NCI-H1105 treated with DMSO at 0.1 percent for 48 hours (cell line): ENCODE data around the gene CFAP53.

Experiments
- DNase-seq: peaks from one replicate; lab custom pipeline; 2025; lab: John Stamatoyannopoulos, UW

The CFAP53 gene

GRCh38 chr18:50287441-50288347 is 21.4 kb upstream of the CFAP53 start, which contains the start of gene CXXC1:
Gene CXXC1, minus strand, starts transcription at chr18:50287692. Its CDS starts 103 bp downstream, at chr18:50287589.
- DNase-seq, result peak; percentile 100

- no peak for DNase-seq
Observed at GRCh38 chr18:50287028-50287440, 20.7 kb upstream of the CFAP53 start.

DNA sequence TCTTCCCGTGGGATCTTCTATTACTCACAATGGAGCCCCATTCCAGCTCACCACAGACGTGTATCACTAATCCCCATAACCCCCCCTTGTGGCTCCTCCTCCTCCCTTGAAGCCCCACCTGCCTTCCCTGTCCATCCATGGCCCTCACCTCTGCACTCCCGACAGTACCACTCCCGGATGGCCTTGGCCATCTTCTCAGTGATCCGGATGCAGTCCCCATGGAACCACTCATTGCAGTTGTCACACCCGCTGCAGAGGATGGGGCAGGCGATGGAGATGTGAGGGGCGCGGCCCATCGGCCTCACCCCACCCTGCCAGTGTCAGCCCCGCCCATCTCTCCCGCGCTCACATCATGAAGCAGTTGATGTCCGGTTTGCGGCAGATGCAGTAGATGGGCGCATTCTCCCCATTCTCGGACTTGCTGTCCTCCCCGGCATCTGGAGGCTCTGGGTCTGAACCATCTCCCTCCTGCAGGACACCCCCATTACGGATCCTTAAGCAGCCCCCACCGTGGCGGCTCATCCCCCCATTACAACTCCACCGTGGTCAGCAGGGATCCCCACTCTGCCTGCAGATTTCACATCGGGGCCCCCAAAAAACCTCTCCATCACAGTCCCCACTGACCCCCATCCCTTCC is 20.2 kb upstream of the CFAP53 start:
- DNase-seq, result peak; percentile 45

- DNase-seq, result no peak
Observed at GRCh38 chr18:50285631-50286321, 19.5 kb upstream of the CFAP53 start.

DNA sequence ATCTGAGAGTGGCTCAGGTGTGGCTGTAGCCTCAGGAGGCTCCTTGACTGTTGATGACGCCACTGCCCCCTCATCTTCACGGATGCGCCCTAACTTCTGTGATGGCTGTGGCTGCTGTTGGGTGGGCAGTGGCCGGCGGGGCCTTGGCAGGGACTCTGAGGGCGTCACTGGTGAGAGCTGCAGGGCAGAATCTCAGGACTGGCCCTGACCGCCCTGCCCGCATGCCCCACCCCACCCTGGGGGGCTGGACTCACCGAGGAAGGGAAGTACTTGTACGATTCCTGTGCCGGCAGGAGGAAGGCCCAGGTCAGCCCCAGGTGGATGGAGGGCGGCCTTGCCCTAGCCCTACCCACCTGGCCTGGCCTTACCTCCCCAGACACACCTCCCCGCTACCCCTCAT is 18.8 kb upstream of the CFAP53 start:
- no peak for DNase-seq

GRCh38 chr18:50284255-50284885 is 18.1 kb upstream of the CFAP53 start:
- no peak for DNase-seq

DNA sequence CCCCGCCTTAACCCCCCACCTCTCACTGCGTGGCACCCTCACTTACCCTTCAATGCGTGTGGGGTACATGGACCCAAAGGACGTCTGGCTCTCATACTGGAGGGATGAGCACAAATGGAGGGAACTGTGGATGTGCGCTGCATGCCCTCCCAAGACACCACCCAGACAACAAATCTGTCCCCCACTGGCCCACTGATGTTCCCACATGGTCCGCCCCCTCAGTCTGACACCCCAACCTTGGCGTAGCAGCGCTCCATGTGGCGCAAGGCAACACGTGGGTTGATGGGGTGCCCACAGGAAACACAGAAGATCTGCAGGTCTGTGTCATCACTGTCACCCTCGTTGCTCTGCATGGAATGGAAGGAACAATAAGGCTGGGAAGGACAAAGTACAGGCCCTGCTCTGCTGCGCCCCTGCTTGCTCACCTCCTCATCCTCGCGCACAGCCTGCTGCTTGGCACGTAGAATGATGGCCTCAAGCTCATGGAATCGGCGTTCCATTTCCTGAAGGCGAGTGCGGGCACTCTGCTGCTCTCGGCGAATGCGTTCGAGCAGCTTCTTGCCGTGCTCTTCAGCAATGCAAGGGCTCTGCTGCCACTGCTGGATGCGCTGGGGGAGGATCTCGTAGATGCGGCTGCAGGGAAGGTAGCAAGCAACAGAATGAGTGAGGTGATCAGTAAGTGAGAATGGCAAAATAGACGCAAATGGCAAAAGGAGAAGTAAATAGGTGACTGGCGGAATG is 17.3 kb upstream of the CFAP53 start:
- no peak for DNase-seq

DNA sequence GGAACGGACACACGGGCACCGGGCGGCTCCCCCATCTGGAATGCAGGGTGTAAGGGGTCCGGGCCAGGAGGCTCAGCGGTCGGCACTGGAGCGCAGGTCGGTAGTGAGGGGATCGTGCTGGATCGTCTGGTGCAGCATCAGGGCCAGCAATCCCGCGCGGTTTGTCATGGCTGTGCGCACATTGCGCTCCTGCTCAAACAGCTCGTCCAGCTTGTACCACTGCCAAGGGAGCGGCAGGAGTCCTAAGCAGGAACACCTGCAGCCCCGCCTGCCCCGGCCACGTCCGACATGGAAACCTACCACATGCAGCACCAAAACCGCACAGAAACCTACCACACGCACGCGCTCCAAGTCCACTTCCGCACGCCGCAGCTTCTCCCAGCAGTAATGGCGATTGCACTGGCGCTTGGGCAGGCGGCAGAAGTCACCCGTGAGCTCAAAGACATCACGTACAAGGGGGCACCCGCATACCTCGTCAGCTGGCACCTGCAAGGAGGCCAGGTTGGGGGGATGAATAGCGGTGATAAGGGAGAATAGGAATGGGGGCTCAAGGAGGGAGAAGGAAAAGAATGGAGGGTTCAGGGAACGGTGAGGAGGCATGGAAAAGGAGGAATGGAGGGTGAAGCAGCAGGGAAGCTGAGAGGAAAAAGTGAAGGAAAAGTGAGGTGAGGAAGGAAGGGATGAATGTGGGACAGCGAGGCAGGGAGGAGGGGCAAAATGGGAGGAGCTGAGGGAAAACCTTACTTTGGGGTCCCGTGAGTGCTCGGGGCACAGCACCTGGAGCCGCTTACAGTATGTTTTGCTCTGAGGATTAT is 16.4 kb upstream of the CFAP53 start:
- DNase-seq, result no peak

- no peak for DNase-seq
Observed at GRCh38 chr18:50281972-50282520, 15.8 kb upstream of the CFAP53 start.

GRCh38 chr18:50281295-50281971 is 15.1 kb upstream of the CFAP53 start, which contains the start of gene MBD1:
Gene MBD1, minus strand, starts transcription at chr18:50281523. Its CDS starts 1,531 bp downstream, at chr18:50279992.
- DNase-seq, result peak; percentile 98

DNA sequence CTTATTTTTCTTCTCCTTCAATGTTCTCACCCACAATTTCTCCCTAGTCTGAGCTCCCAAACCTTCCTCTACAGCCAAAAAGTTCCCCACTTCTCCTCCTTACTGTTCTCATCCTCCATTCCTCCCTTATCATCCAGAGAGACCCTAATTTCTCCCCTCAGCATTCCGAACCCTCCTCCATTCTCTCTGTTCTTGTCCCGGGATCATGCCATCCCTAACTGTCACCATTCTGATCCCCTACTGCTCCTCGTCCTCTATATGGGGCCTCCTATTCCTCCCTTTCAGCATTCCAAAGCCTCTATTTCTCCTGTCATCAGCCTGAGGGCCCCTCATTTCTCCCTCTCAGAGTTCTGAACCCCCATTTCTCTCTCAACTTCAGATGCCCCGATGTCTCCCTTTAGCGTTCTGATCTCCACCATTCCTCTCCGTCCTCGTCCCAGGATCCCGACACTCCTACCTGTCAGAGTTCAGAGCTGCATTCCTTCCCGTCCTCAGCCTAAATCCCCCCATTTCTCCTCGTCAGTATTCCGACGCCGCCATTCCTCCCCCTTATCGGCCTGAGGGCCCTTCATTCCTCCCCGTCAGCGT is 14.5 kb upstream of the CFAP53 start:
- DNase-seq, result no peak

GRCh38 chr18:50279752-50280151 is 13.5 kb upstream of the CFAP53 start:
- no peak for DNase-seq

GRCh38 chr18:50277942-50278341 is 11.6 kb upstream of the CFAP53 start:
- DNase-seq, result no peak

GRCh38 chr18:50276452-50276851 is 10.2 kb upstream of the CFAP53 start:
- DNase-seq, result no peak

DNA sequence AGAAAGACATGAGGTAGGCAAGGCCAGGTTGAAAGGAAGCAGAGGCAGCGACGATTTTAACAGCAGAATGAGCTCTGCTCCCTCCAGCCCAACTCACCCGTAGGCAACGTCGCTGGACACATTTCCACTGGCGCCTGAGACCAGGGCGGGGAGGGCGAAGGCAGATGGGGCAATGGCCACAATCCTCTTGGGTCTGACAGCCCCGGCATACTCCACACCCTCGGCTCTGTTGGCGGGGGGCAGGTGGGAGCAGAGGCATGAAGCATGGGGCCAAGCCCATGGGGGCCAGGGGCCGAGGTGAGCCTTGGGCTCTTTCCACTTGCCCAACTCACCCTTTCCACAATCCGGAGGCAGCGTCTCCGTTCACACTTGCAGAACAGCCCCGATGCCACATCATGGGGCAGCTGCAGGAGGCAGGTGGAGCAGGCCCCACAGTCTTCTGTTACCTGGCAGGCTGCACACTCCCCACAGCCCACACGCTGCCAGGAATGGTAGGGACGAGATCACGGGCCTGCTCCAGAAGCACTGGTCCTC is 9.3 kb upstream of the CFAP53 start:
- DNase-seq, result no peak

DNA sequence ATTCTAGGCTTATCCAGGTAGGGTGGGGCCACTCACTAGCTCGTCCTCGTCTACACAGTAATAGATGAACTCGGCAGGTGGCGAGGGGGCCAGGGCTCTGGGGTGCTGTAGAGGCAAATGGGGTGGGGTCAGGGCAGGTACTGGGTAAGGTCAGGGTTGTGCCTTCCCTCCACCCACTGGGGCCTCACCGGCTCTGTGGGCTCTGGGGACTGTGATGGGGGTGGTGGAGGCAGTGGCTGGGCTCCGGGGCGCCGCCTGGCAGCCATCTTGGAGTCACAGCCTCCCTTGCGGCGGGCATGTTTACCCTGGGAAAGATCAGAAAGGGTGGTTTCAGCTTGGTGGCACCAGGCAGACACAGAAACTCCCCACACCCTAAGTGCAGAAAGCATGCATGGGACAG is 8.6 kb upstream of the CFAP53 start:
- DNase-seq, result no peak

DNA sequence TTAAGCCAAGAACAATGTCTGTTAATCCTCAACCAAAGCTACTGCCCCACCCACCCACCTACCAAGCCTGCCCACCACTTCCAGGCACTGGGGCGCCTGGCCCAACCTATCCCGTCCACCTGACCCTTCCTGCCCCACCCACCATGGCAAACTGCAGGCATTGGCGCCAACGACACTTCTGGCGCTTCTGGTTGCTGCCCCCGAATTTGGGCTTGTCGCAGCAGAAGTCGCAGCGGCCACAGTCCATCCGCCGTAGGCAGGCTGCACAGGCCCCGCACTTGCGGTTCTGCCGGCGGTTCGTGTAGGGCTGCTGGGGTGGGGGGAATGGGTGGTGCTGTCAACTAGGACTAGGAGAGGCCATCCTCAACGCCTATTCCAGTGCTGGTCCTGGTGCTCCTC is 7.7 kb upstream of the CFAP53 start:
- DNase-seq, result no peak

DNA sequence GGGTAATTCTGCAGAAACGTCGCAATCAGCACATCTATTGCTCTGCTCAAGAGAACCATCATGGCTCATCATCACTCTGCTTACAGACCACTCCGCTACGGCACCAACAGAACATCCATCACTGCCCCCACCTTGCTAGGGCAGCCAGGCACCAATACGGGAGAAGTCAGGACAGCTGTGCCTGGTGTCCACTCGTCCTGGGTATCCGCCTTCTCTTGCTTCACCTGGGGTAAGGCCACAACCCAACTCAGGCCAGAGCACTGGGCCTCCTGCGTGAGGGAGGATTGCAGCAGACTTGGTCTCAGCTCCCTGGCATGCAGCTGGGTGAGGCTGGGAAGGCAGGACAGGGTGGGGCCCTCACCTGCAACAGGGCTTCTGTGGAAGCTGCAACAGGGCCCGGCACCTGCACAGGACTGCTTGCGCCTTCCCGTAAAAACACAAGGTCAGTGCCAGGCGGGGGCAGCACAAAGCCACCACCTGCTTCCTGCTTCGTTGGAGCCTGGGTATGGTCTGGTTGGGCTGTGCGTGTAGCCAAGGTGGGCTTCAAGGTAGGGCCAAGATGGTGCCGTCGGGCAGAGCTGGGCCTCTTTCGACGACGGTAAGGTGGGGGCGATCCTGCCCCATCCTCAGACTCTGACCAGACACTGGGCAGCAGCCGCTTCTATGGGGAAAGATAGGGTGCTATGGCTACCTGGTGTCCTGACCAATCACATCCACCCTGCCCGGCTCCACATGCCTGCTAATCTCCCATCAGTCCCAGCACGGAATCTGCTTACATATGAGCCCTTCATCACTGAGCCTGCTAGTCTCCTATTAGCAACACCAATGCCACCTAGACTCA is 7.1 kb upstream of the CFAP53 start:
- no peak for DNase-seq
